NCI-H2171 treated with DMSO at 0.1 percent for 48 hours (cell line): ENCODE data around the gene PITPNC1.

Experiments used
- DNase-seq: peaks from one replicate; lab custom pipeline; 2025; lab: John Stamatoyannopoulos, UW

The PITPNC1 gene

GRCh38 chr17:67730731-67731130 is 353.6 kb downstream of the PITPNC1 start:
- no peak for DNase-seq

GRCh38 chr17:67733449-67733848 is 356.4 kb downstream of the PITPNC1 start:
- no peak for DNase-seq

- no peak for DNase-seq
Measured at GRCh38 chr17:67737145-67737544, 360.1 kb downstream of the PITPNC1 start.

GRCh38 chr17:67742025-67742424 is 364.9 kb downstream of the PITPNC1 start:
- no peak for DNase-seq
